Skeletal muscle satellite cell (primary cell): Measurements from ENCODE around the gene SIVA1.

Source experiments
- H3K27me3 ChIP-seq: 2 replicates; pipeline ENCODE4 v1.7.0; 2013; ENCODE audit warnings: low read length; ENCODE audit not compliant: control insufficient read depth, insufficient read depth
- H3K36me3 ChIP-seq: 2 replicates; pipeline ENCODE4 v1.7.0; 2013; ENCODE audit warnings: mild to moderate bottlenecking, control low read depth, low read length; ENCODE audit not compliant: insufficient read depth
- H3K4me1 ChIP-seq: 2 replicates; pipeline ENCODE4 v1.7.0; 2013; ENCODE audit warnings: low read length; ENCODE audit not compliant: control insufficient read depth, insufficient read depth
- H3K4me2 ChIP-seq: 2 replicates; pipeline ENCODE4 v1.7.0; 2013; ENCODE audit warnings: mild to moderate bottlenecking, low read length
- H3K4me3 ChIP-seq: 2 replicates; pipeline ENCODE4 v1.7.0; 2013; ENCODE audit warnings: low read length
- H3K9ac ChIP-seq: 2 replicates; pipeline ENCODE4 v1.7.0; 2013; ENCODE audit warnings: mild to moderate bottlenecking, low read depth, low read length, moderate library complexity
- H3K9me3 ChIP-seq: replicated peaks from 2 replicates; pipeline ENCODE4 v1.7.0; 2013; ENCODE audit warnings: mild to moderate bottlenecking, control low read depth, low read length

SIVA1 gene

DNA sequence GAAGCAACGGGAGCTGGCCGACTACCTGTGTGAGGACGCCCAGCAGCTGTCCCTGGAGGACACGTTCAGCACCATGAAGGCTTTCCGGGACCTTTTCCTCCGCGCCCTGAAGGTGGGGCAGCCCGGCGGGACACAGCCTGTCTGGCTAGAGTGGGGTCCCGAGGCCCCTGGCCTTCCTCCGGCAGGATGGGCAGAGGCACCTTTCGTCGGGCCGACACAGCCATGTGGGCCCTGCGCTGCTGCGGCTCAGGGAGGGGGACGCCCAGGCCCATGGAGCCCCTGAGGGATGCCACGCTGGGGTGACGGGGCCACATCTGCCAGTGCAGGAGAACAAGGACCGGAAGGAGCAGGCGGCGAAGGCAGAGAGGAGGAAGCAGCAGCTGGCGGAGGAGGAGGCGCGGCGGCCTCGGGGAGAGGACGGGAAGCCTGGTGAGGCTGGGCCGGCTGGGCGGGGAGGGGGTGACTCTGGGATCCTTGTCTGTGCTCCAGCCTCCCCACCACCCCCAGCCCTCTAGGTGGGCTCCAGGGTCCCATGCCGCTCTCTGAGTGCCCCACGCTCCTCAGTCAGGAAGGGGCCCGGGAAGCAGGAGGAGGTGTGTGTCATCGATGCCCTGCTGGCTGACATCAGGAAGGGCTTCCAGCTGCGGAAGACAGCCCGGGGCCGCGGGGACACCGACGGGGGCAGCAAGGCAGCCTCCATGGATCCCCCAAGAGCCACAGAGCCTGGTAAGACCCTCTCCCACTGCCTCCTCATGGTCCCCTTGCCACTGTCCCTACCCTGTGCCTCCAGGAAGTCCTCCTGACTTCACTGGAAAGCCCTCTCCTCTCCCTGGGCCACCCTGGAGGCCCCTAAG is 39.8 kb upstream of the SIVA1 start:
- H3K4me3 ChIP-seq: no peak overlapping the region
- no peaks in the 10 kb centered on the region for H3K27me3 ChIP-seq
- peaks cover 7% of the 10 kb centered on the region for H3K4me1 ChIP-seq
- no peaks in the 10 kb centered on the region for H3K9me3 ChIP-seq
- H3K9ac ChIP-seq: no peak overlapping the region
- H3K36me3 ChIP-seq: peaks cover 82% of the 10 kb centered on the region
- H3K4me2 ChIP-seq: no peak overlapping the region

DNA sequence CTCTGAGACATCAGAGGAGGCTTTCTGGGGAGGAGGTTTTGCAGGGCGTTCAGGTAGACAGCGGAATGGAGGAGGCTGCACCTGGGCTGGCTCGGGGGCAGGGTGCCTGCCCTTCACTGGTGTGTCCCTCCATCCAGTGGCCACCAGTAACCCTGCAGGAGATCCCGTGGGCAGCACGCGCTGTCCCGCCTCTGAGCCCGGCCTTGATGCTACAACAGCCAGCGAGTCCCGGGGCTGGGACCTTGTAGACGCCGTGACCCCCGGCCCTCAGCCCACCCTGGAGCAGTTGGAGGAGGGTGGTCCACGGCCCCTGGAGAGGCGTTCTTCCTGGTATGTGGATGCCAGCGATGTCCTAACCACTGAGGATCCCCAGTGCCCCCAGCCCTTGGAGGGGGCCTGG is 38.9 kb upstream of the SIVA1 start:
- H3K36me3 ChIP-seq: peaks cover 80% of the 10 kb centered on the region
- no peaks in the 10 kb centered on the region for H3K27me3 ChIP-seq
- no peak overlapping the region for H3K4me3 ChIP-seq
- no peak overlapping the region for H3K9ac ChIP-seq
- H3K4me2 ChIP-seq: no peak overlapping the region
- peaks cover 3% of the 10 kb centered on the region for H3K4me1 ChIP-seq
- H3K9me3 ChIP-seq: no peaks in the 10 kb centered on the region

DNA sequence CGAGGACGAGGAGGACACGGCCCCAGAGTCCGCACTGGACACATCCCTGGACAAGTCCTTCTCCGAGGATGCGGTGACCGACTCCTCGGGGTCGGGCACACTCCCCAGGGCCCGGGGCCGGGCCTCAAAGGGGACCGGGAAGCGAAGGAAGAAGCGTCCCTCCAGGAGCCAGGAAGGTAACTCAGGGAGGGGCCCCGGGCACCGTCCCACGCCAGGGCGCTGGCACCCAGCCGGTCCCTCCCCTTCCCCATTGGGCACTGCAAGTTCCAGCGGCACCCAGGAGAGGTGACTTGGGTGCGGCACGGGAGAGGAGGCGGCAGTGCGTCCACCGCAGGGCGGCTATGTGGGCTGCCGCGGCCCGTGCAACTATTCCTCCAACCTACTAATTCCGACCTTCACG is 38.3 kb upstream of the SIVA1 start:
- Histone ChIP-seq H3K4me1 (no peaks in the 10 kb centered on the region), H3K4me3 (no peak overlapping the region), H3K36me3 (peaks cover 78% of the 10 kb centered on the region), H3K27me3 (no peaks in the 10 kb centered on the region), H3K4me2 (no peak overlapping the region), H3K9ac (no peak overlapping the region), H3K9me3 (no peaks in the 10 kb centered on the region)

DNA sequence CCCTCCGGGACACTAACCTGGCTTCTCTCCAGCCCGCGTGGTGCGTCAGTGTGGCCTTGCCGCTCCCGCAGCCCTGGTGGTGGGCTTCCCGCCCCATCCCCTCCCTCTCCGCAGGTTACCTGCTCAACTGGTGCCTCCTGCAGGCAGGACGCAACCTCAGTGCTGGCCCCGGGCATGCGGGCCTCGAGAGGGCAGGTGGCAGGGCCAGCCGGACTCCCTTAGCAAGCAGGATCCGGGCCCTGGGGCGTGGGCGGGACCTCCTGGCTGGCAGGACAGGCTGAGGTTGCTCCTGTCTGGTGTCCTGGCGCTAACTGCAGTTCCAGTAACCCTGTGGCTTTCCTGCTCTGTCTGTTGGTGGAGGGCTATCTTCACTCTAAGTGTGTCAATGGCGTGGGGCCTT is 37.5 kb upstream of the SIVA1 start:
- Histone ChIP-seq H3K36me3 (peaks cover 78% of the 10 kb centered on the region), H3K4me2 (no peak overlapping the region)

DNA sequence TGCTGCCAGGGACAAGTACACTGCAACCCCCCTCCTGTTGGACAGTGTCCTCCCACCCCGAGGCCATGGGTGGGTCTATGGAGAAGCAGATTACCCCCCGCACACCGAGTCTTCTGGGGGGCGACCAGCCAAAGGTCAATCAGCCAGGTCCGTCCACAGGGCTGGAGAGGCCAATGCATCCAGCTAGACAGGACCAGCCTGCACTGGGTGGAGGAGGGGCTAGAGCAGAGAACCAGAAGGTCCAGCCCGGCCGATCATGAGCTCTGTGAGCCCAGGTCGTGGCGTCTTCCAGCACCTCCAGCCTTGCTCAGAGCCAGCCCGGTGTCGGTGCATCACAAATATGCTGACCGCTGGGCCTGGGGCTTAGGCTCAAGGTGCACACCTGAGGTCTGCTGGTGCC is 37.1 kb upstream of the SIVA1 start:
- no peaks in the 10 kb centered on the region for H3K27me3 ChIP-seq
- peaks cover 73% of the 10 kb centered on the region for H3K36me3 ChIP-seq
- no peaks in the 10 kb centered on the region for H3K9me3 ChIP-seq

More for the DNA sequence above, 37.5 kb upstream of the SIVA1 start:
- no peaks in the 10 kb centered on the region for H3K27me3 ChIP-seq
- no peaks in the 10 kb centered on the region for H3K9me3 ChIP-seq
- no peak overlapping the region for H3K4me3 ChIP-seq
- no peak overlapping the region for H3K9ac ChIP-seq
- H3K4me1 ChIP-seq: no peaks in the 10 kb centered on the region

DNA sequence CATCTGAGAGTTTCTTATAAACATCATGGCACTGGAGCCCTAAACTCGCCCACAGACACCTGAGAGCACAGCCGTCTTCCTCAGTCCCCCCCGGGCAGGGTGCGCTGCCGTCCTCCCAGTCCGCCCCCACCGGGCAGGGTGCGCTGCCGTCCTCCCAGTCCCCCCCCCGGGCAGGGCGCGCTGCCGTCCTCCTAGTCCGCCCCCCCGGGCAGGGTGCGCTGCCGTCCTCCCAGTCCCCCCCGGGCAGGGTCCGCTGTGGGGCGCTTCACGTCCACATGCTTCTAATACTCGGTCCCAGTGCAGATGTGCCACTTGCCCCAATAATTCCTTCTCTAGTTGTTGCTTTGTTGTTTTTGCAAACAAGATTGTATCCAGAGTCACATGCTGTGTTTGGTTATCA is 35.8 kb upstream of the SIVA1 start:
- Histone ChIP-seq H3K9me3 (no peaks in the 10 kb centered on the region), H3K4me3 (no peak overlapping the region), H3K36me3 (peaks cover 69% of the 10 kb centered on the region), H3K27me3 (no peaks in the 10 kb centered on the region), H3K9ac (no peak overlapping the region), H3K4me1 (peaks cover 8% of the 10 kb centered on the region), H3K4me2 (no peak overlapping the region)

More for the DNA sequence above, 37.1 kb upstream of the SIVA1 start:
- no peak overlapping the region for H3K9ac ChIP-seq
- H3K4me1 ChIP-seq: no peaks in the 10 kb centered on the region
- H3K4me3 ChIP-seq: no peak overlapping the region
- H3K4me2 ChIP-seq: no peak overlapping the region

DNA sequence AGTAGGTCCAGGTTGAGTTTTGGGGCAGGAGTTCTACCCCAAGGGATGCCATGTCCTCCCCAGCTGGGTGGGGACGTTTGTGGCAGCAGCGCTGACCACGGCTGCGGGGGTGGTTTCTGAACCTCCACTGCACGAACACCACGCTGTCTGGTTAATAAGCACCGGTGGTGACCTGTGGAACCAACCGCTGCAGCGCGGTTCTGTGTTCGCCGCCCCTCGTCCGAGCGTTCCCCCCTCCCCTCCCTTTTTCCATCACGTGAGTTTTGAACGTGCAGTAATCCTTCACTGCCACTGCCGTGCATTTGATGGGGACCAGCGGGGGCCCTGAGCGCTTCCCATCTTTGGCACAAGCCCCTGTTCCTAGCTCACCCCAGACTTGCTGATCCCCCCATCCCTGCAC is 35.3 kb upstream of the SIVA1 start:
- Histone ChIP-seq H3K4me2 (no peak overlapping the region), H3K9me3 (no peaks in the 10 kb centered on the region), H3K9ac (no peak overlapping the region), H3K36me3 (peaks cover 64% of the 10 kb centered on the region), H3K4me1 (peaks cover 14% of the 10 kb centered on the region), H3K27me3 (no peaks in the 10 kb centered on the region), H3K4me3 (no peak overlapping the region)

DNA sequence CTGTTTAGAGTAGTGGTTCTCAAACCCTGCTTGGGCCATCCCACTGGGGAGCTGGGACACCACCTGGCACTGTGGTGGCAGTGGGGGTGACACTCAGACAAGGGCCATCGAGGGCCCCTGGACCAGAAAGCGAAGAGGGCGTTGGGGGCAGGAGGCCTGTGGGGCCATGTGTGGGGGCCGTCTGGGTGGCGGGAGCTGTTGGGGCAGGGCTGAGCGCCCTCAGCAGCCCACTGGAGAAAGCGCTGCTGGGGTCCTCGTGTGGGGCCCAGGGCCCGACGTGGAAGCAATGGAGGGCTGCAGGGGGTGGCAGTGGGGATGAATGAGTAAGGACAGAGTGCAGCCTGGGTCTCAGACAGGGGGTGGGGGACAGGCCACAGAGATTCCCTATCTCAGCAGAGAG is 34.8 kb upstream of the SIVA1 start:
- no peaks in the 10 kb centered on the region for H3K27me3 ChIP-seq
- peaks cover 59% of the 10 kb centered on the region for H3K36me3 ChIP-seq
- H3K4me2 ChIP-seq: no peak overlapping the region
- H3K9me3 ChIP-seq: no peaks in the 10 kb centered on the region
- H3K4me3 ChIP-seq: no peak overlapping the region
- H3K4me1 ChIP-seq: peaks cover 15% of the 10 kb centered on the region
- H3K9ac ChIP-seq: no peak overlapping the region

DNA sequence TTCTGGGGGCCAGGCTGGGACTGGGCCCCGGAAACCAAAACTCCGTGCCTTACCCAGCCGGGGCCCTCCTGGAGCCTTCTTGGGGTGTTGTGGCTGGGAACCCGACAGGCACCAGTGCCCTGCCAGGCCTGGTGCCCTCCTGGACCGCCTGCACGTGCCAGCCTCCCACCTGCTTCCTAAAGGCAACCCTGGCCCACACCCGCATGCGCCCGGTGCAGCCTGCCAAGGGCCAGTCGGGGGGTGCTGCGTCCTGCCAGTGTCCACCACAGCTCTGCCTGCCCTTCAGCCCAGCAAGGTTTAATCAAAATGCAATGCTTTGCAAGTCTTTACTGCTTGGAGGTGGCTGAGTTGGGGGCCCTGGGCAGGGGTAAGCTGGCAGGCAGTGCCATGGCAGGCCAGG is 34.1 kb upstream of the SIVA1 start:
- H3K4me2 ChIP-seq: no peak overlapping the region
- H3K9ac ChIP-seq: no peak overlapping the region
- no peaks in the 10 kb centered on the region for H3K9me3 ChIP-seq
- peaks cover 21% of the 10 kb centered on the region for H3K4me1 ChIP-seq
- no peaks in the 10 kb centered on the region for H3K27me3 ChIP-seq
- H3K36me3 ChIP-seq: peaks cover 52% of the 10 kb centered on the region
- H3K4me3 ChIP-seq: no peak overlapping the region

DNA sequence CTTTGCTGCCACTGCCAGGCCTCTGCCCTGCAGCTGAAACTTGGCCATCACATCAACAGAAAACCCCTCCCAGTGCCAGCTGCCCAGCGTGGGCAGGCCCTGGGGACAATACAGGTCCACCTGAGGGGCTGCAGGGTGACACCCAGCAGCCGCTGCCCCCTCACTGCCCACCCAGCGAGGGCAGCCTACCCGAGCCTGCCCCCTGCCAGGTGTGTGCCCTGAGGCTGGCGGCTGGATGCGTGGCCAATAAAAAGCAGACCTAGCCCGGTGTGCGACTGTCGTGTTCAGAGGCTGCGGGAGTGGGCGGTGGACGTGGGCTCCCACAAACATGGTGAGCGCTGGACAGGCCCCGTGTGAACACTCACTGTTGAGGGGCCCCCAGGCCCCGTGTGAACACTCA is 33.6 kb upstream of the SIVA1 start:
- H3K4me1 ChIP-seq: peaks cover 24% of the 10 kb centered on the region
- H3K4me2 ChIP-seq: no peak overlapping the region
- peaks cover 47% of the 10 kb centered on the region for H3K36me3 ChIP-seq
- no peaks in the 10 kb centered on the region for H3K9me3 ChIP-seq
- no peak overlapping the region for H3K9ac ChIP-seq
- no peak overlapping the region for H3K4me3 ChIP-seq
- no peaks in the 10 kb centered on the region for H3K27me3 ChIP-seq

DNA sequence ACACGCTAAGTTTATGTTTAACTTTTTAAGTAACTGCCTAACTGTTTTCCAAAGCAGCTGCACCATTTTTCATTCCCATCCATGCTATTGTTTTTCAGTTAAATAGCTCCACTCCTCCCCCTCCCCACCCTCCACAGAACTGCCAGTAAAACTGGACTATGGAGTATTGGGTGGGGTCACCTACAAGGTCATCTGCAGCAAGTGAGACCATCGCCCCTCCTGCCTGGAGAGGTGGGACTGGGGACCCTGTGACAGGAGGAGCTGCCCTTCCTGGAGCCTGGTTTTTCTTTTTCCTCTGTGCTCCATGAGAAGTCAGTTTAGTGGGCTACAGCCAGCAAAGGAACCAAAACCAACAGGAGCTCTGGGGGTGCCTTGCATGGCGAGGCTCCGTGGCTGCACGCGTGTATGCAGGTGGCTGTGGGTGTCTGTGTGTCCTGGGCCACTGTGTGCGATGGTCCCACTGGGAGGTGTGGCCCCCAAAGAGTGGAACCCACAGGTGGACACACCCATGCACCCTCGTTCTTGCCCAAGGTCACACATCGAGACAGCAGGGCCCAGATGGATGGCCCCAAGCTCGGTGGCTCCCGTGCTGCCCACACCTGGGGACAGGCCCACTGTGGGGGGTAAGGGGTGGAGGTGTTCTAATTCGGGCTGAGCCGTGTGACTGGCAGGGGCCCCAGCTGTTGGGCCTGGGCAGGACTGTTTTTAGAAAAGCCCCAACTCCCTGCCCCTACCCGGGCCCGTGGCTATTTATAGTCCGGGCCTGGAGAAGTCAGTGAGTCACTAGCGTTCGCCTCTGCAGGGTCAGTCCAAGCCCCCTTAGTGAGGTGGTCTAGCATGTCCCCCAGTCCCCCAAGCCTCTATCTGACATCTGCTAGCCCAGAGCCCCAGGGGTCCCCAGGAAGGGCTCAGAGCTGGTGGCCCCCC is 31.2 kb upstream of the SIVA1 start:
- Histone ChIP-seq H3K4me2 (no peak overlapping the region), H3K4me3 (no peak overlapping the region), H3K9ac (no peak overlapping the region)

More for the DNA sequence above, 31.2 kb upstream of the SIVA1 start:
- peaks cover 31% of the 10 kb centered on the region for H3K4me1 ChIP-seq
- H3K27me3 ChIP-seq: no peaks in the 10 kb centered on the region
- H3K36me3 ChIP-seq: peaks cover 25% of the 10 kb centered on the region
- no peaks in the 10 kb centered on the region for H3K9me3 ChIP-seq
